Esophagus (tissue), 2 donors: ENCODE data around the gene LGR6. TPM values are rescaled to one million over a fixed set of nuclear protein-coding genes. Genes with fewer than 3 reads are reported as not detected.

ENCODE experiments used
- H3K27ac ChIP-seq, 2 donors: one replicate each; pipeline ENCODE4 v1.5.1; 2013; ENCODE audit warnings: low read depth in 2 of 2, mild to moderate bottlenecking in 2 of 2, inconsistent platforms in 1 of 2, low read length in 1 of 2, moderate library complexity in 1 of 2
- H3K27me3 ChIP-seq, 2 donors: one replicate each; pipeline ENCODE4 v1.6.1; 2013; ENCODE audit warnings: low read length in 2 of 2, control low read depth in 1 of 2, mild to moderate bottlenecking in 1 of 2; ENCODE audit not compliant: insufficient read depth in 2 of 2, control insufficient read depth in 1 of 2
- H3K36me3 ChIP-seq, 2 donors: one replicate each; pipeline ENCODE4 v1.6.1; 2013; ENCODE audit warnings: low read length in 1 of 2; ENCODE audit not compliant: control insufficient read depth in 2 of 2, insufficient read depth in 2 of 2
- H3K4me1 ChIP-seq, 2 donors: one replicate each; pipeline ENCODE4 v1.6.1; 2013; ENCODE audit warnings: low read length in 1 of 2; ENCODE audit not compliant: control insufficient read depth in 2 of 2, insufficient read depth in 2 of 2
- H3K4me3 ChIP-seq, 2 donors: one replicate each; pipeline ENCODE4 v1.5.1; 2013; ENCODE audit warnings: low read length in 2 of 2, mild to moderate bottlenecking in 2 of 2, low read depth in 1 of 2, moderate library complexity in 1 of 2
- H3K9me3 ChIP-seq, 2 donors: one replicate each; pipeline ENCODE4 v1.6.1; 2013; ENCODE audit warnings: mild to moderate bottlenecking in 2 of 2, low read depth in 1 of 2, low read length in 1 of 2, moderate library complexity in 1 of 2; ENCODE audit not compliant: control insufficient read depth in 2 of 2, insufficient read depth in 1 of 2
- WGBS, 2 donors: extraction: QIAGEN DNeasy Blood & Tissue Kit; methylation state at CpG; one replicate each; pipeline ENCODE4 v1.1.7; 2013; 5-methylcytosine and 5-hydroxymethylcytosine counted together
- polyA plus RNA-seq, 2 donors: library from polyadenylated mRNA; stranded (reverse); fragments of 200-250 nt; gene quantifications; one replicate each; pipeline ENCODE4 v1.2.3, GENCODE V29; 2013
- donor health status: healthy with polysubstance abuse.
- donor health status: Bipolar disorder and iron deficiency.

The LGR6 gene
- polyA plus RNA-seq, 2 donors, result 4.2 to 6.3 TPM

DNA sequence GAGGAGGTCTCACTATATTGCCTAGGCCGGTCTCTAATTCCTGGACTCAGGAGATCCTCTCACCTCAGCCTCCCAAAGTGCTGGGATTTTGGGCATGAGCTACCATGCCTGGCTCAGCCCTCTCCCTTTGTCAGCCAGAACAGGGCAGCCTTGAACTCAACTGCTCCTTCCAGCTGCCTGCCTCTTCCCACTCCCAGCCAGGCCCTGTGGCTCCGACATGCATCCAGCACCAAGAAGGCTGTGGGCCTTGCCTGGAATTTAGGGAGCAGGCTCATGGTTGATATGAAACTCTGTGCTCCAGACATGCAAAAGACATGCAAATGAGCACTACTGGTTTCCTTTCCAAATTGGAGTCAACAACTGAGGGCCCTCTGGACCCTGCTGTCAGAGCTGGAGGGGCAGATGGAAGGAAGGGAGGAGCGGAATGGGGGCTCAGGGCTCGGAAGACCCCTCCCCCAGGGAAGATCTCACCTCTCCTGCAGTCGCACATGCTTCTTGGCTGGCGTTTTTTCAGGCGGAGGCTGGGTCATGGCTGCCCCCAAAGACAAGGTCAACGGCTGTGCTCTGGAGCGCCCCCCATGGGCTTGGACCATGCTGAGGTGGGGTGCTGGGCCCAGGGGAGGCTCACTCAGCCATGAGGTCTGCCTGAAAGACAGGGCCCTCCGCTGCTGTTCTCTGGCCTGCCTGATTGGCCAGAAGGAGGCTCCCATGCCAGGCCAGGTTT lies 34.6 kb upstream of the LGR6 start:
- peaks cover 0 to 4% of the 10 kb centered on the region in 2 donors for H3K4me1 ChIP-seq
- no peaks in the 10 kb centered on the region for H3K27me3 ChIP-seq
- peak overlapping the region in 1 of 2 donors; percentile 2 for H3K27ac ChIP-seq
- H3K9me3 ChIP-seq, result no peaks in the 10 kb centered on the region
- 82% methylated on average over 10 of the region's 10 CpGs for WGBS, 2 donors
- no peaks in the 10 kb centered on the region for H3K36me3 ChIP-seq
- H3K4me3 ChIP-seq, result peak overlapping the region in 1 of 2 donors; percentile 42

DNA sequence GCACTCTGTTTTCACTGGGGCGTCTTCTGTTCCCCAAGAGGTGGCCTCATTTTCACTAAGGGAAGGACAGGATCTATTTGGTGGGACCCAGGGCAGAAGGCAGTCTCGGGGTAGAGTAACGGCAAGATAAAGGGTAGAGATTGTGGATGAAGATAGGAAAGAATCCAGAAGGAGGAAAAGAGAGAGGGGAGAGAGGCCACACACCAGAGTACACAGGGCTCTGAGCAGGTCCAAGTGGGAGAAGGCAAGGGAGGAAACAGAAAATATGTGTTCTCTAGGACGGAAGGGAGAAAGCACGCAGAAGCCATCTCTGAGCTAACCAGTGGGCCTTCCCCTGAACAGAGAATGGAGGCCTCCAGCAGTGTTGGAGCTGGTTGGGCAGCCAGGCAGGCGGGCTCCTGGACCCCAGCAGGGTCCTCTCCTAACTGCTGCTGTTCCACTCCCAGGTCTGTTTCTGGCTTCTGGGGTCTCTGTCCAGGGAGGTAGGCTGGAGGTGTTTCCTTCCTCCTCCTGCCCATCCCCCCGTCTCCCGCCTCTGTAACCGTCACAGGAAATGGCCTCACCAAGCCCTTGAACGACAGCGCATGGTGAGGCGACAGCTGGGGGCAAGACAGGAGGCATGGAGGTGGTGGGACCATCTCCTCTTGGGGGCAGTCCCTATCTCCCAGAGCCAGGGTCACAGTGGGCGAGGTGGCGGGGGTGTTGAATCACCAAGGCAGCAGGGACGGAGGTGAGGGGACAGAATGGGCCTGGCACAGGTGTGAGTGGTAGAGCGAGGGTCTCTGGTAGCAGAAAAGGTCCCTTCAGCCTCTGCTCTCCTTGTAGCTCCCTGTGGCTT lies 33.8 kb upstream of the LGR6 start:
- H3K9me3 ChIP-seq, result no peaks in the 10 kb centered on the region
- 77 to 81% methylated on average over 16 of the region's 16 CpGs for WGBS, 2 donors
- peaks cover 0 to 4% of the 10 kb centered on the region in 2 donors for H3K4me1 ChIP-seq
- H3K27me3 ChIP-seq, result no peaks in the 10 kb centered on the region
- peak overlapping the region; percentile 73 to 77 for H3K27ac ChIP-seq
- H3K36me3 ChIP-seq, result no peaks in the 10 kb centered on the region
- peak overlapping the region; percentile 16 to 42 for H3K4me3 ChIP-seq

DNA sequence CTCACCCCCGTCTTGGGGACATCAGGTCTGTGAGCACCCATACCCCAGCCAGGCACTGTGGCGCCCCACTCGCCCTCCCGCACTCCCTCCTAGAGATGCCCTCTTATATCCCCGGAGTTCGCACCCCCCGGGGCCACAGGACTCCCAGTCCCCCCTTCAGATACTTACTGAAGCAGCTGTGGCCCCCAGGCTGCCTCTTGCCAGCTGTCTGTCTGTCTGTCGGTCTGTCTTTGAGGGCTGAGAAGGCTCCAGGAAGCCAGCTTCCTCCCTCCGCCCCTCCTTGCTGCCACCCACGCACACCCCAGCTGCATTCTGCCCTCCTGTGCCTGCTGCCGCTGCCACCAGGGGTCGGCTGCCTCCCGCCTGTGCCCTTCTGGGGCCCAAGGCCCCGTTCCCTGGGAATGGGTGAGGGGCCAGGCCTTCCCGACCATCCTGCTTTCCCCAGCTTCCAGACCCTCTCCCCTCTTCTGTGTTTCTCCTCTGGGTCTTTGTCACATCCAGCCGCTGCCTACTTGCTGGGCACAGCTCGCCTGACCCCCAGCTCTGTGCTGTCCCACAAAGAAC lies 33.1 kb upstream of the LGR6 start, which contains the start of gene PTPN7:
PTPN7 (minus strand) TSS at position 226 of the 564 bp plus-strand sequence. CDS start 1,200 bp downstream, outside the sequence.
- WGBS, 2 donors, result 64 to 69% methylated on average over 17 of the region's 17 CpGs
- Histone ChIP-seq H3K36me3 (no peaks in the 10 kb centered on the region), H3K27ac (peak within 1 kb of the TSS; percentile 73 to 77), H3K9me3 (no peaks in the 10 kb centered on the region), H3K27me3 (no peaks in the 10 kb centered on the region), H3K4me3 (peak within 1 kb of the TSS; percentile 16 to 42), H3K4me1 (no peaks in the 10 kb centered on the region)

DNA sequence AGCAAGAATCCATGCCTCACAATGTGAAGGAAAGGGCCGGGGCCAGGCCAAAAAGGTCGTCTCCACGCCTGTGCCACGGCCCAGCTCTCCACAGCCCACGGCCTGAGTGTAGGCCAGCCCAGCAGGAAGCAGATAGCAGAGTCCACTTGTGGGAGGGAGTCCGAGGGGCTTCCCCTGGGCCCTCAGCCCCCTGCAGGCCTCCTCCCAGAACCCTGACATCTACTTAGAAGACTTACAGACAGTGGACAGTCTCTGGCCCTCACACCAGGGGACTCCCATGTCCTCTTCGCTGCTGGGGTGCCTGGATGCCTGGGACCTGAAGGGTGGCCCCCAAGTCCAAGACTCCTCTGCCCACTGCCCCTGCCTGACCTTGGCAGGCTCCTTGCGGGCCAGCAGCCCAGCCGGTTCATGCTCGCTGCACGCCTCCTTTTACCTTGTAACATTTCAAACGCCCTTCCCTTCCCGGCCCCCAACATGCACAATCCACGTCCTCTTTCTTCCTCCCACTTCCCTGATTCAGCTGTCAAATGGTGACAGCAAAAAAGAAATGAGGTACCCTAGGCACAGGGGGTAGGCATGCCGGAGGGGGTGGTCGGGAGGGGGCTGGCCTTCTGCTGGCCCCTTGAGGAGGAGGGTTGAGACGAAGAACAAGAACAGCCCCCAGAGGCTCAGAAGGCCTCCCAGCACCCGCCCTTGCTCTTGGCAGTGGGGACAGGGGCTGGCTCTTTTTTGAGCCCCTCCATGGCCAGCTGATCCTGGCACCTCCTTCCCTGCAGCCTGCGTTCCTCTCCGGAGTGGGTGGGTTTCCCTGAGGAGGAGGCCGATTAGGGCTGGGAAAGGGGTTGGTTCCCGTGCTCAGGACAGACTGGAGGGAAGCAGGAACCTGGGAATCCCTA lies 32.2 kb upstream of the LGR6 start:
- WGBS, 2 donors, result 70 to 71% methylated on average over 22 of the region's 22 CpGs
- Histone ChIP-seq H3K4me1 (no peaks in the 10 kb centered on the region), H3K4me3 (no peak overlapping the region), H3K27ac (peak overlapping the region; percentile 12 to 38), H3K9me3 (no peaks in the 10 kb centered on the region), H3K36me3 (no peaks in the 10 kb centered on the region), H3K27me3 (no peaks in the 10 kb centered on the region)

DNA sequence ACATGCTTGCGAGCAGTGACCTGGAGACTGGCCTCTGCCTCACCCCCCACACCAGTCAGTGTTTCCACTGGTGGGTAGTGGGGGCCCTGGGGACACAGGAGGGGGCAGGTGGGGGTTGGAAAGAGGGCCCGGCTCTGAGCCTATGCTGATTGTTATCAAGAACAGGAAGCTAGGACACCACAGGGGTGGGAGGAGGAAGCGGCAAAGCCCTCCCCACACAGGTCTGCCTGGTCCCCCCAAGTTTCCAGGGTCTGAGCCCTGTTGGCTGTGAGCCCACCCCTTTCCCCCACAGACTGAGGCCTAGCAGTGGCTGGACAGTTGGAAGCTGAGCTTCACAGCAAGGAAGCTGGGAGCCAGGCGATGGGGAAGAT lies 31.6 kb upstream of the LGR6 start:
- Histone ChIP-seq H3K4me1 (no peaks in the 10 kb centered on the region), H3K27me3 (no peaks in the 10 kb centered on the region), H3K9me3 (no peaks in the 10 kb centered on the region), H3K4me3 (no peak overlapping the region), H3K36me3 (no peaks in the 10 kb centered on the region), H3K27ac (peak overlapping the region in 1 of 2 donors; percentile 74)
- 52 to 79% methylated on average over 4 of the region's 4 CpGs for WGBS, 2 donors

DNA sequence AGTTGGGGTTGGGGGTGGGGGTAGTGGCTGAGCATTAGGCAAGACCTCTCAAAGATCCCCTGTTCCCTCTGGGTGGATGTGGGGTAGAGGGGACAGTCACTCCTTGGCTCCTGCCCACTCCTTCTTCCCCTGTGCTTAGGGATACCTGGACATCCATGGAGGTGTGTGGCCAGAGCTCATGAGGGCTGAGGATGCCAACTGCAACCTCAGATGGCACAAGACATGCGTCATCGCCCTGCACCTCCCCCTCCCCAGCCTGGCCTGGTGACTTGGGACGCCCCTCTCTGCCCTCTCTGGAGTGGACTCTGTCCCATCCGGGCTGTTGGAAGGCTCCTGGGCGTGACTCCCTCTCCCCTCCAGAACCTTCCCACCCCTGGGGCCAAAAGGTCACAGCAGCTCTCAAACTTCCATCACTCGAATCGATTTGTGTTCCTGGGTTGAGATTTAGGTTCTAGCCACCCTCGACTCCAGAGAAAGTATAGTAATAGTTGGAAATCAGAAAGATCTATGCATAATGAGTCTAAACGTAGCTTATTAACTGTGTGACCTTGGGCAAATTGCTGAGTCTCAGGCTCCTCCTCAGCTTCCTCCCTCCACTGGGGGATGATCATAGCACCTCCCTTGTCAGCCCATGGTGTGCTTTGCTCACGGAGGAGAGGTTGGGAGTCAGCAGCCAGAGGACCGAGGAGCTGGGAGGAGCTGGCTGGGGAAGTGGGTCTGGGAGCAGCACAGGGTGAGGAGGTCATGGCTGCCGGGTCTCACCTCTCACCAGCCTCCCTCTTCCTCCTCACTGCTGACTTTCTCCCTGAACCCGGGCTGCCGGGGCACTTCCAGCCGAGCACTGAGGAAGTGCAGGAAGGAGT lies 30.9 kb upstream of the LGR6 start:
- no peaks in the 10 kb centered on the region for H3K36me3 ChIP-seq
- no peak overlapping the region for H3K4me3 ChIP-seq
- H3K27ac ChIP-seq, result peak overlapping the region in 1 of 2 donors; percentile 74
- WGBS, 2 donors, result 41 to 59% methylated on average over 15 of the region's 15 CpGs
- no peaks in the 10 kb centered on the region for H3K9me3 ChIP-seq
- no peaks in the 10 kb centered on the region for H3K4me1 ChIP-seq
- H3K27me3 ChIP-seq, result no peaks in the 10 kb centered on the region

DNA sequence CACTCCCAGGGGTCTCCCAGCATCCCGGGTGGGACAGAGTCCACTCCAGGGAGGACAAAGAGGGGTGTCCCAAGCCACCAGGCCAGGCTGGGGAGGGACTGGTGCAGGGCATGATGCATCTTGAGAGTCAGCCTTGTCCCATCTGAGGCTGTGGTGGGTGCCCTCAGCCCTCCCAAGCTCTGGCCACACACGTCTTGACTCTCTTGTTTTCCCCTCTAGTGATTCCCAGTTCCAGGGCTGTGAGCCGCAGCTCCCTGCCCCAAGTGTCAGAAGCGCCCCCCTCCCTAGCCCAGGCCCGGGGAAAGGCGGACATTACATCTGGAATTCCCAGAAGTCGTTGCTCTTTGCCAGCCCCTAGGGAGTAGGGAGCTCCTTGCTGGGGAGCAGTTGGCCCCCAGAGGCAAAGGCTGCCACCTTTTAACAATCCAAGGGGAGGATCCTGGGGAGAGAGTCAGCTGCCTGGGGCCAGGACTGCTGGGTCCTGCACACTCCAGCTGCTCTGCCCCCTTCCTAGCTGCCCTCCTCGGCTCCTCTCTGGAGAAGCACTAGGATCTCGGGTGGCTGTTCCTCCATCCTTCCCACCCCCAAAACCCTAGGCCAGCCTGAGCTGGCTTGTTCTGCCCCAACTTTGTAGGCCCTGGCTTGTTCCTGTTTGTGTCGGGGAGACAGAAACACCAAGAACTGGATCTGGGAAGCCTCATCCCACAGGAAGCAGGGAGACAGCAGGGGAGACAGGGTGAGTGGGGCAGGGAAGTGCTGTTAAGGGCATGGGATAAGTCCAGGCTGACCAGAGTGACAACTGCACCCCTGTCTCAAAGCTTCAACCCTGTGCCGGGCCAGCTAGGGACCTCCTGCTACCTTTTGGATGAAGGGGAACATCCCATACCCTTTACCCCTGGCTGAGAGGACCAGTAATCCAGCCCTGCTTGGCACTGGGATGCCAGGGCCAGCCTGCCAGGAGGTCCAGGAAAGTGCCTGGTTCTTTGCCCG lies 30.0 kb upstream of the LGR6 start:
- no peaks in the 10 kb centered on the region for H3K9me3 ChIP-seq
- no peaks in the 10 kb centered on the region for H3K27me3 ChIP-seq
- no peaks in the 10 kb centered on the region for H3K4me1 ChIP-seq
- no peak overlapping the region for H3K4me3 ChIP-seq
- WGBS, 2 donors, result 73 to 77% methylated on average over 12 of the region's 12 CpGs
- no peaks in the 10 kb centered on the region for H3K36me3 ChIP-seq
- no peak overlapping the region for H3K27ac ChIP-seq
